Activated CD8-positive, alpha-beta memory T cell treated with anti-CD3 and anti-CD28 coated beads for 1 hour (primary cell): ENCODE results near the gene ABCC5.

Experiments used
- DNase-seq, 2 donors: peaks; one replicate each; pipeline ENCODE4 v3.0.0-alpha.2; 2020; ENCODE audit warnings: low read depth in 1 of 2; ENCODE audit errors: extremely low read depth in 1 of 2

ABCC5 gene

DNA sequence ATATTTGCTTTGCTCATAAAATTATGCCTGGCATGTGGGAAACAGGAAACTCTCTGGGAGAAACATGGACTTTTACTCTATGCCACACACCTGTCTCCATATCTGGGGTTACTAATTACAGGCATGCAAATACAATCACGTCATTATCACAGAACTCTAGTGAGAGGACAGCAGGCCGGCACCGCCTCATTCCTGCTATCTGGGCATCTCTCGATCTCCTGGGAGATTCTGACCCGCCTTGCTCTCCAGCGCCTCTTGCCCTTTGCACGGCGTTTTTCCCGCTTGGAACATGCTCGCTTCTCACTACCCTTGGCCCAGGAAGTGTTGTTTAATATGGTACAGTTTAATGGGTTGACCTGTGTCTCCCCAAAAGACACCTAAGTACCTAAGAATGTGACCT lies 87.6 kb downstream of the ABCC5 start:
- no peak for DNase-seq

DNA sequence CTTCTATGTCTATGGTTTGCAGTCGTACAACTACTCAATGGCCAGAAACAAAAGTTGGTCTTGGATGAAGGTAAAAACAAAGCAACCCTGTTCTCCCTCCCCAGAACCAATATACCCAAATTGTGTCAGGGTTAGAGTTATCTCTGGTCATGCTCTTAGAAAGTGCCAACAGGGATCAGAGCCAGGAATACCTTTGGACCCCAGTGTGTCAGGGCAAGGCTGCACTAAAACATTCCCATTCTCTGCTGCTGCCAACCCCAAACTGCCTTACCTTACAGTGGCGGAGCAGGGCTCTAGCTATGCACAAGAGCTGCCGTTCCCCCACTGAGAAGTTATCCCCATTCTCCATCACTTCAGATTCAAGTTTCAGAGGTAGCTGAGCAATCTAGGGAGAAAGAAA lies 90.6 kb downstream of the ABCC5 start:
- no peak for DNase-seq

DNA sequence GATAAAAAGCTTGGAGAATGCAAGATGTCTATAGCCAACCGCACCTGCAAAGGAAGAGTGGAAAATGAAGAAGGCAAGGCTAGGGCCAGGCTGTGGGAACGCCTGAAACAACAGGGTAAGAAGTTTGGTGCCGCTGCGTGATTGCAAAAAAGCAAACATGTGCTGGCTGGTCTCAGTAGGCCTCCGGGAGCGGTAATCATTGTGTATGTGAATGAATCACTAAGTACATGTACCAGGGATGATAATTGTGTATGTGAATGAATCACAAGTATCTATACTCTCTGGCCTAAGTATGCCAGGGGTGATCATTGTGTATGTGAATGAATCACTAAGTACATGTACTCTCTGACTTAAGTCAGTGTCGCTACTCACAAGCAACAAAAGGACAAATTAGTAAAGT lies 92.7 kb downstream of the ABCC5 start:
- no peak for DNase-seq

DNA sequence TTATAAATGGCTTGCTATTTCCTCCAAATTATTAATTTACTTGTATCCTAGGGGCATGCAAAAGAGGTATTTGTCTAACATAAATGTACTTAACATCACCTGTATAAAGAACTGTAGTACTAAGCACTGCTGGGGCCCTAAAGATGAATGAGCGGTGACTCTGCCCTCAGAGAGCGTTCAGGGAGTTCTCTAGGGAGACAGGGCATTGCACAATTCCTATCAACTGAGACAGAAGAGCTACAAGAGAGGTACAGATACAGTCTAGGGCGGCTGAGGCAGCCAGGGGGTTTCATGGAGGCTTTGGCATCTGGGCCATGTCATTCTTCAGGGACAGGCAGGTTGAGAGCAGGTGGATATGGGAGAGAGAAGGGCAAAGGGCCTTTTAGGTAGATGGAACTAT lies 93.1 kb downstream of the ABCC5 start:
- no peak for DNase-seq

DNA sequence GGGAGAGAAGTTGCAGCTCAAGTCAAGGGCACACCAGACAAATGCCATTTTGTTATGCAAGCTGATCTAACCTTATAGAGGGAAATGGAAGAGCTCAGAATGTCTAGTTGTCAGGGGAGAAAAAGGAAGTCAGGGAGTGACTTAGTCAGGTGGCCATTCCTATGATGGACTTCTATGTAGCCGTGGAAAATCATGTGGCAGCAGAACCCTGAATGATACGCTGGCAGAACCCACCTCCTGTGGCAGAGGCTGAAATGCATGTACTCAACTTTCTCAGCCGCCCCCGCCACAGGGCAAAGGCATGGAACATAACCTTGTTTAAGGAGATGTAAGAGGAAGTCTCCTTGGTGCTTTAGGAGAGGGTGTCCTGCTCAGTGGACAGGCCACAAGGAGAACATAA lies 95.3 kb downstream of the ABCC5 start:
- no peak for DNase-seq

DNA sequence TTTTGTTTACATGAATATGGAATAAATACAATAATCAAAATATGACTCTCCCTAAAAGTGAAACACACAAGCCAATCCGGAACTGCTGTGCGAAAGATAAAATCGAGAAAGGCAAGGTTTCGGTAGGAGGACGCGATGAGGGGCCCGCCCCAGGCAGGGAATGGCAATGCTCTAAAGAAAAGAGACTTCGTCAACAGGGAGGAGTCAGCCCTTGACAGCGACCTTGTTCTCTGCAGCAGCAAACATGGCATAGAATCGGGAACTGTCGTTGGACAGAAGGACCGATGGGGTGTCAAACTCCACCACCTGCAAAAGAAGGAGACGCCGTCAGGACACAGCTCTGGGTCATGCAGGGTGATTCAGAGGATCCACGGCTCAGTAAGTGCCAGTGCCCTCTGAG lies 96.6 kb downstream of the ABCC5 start:
- DNase-seq = no peak

DNA sequence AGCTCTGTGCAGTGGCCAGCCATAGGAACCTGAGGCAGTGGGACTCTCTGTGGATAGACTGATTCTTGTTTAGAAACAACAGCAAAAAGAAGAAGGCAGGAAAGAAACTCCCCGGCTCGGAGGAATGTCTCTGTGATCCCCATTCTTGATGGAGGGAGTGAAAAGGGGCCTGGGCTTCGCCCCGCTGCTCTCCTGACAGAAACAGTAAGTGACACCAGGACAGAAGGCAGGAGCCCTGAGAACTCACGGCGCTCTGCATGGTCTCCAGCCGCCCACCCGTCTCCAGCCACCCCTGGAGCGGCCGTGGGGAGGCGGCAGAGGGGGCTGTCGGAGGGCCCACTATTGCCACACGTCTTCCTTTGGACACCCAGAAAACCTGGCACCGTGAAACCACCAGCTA lies 97.3 kb downstream of the ABCC5 start:
- DNase-seq = no peak

DNA sequence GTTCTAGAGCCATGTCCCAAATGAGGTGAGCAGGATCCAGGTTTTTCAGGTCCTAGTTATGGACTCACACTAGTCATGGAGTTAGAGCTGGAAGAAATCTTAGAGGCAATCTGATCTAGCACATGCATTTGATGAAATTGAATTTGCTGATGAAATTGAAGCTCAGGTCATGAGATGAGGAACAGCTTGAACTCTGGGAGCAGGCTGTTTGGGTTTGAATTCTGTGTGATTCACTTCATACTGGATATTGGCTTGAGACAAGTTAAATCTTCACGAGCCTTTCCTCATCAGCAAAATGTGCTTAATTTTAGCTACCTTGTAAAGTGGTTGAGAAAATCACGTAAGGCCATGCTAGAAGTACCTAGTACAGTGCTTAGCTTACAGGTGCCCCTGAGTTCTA lies 99.5 kb downstream of the ABCC5 start:
- DNase-seq = no peak

DNA sequence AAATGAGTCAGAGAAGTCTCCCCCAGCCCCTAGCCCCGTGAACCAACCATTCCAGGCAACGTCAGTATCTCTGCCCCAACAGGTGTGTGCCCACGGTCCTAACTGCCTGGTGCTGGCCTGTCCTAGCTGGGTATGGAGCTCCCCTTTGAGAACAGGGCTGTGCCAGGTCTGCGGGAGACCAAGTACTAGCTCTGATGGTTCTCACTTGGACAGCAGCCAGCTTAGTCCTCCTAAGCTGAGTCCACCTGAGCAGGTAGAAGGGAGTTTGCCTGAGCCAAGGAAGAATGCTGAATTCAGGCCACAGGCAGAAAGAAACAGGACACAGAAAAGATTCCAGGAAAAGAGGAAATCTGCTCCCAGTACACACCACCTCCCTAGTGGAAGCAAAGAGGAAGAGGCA lies 99.9 kb downstream of the ABCC5 start:
- no peak for DNase-seq

DNA sequence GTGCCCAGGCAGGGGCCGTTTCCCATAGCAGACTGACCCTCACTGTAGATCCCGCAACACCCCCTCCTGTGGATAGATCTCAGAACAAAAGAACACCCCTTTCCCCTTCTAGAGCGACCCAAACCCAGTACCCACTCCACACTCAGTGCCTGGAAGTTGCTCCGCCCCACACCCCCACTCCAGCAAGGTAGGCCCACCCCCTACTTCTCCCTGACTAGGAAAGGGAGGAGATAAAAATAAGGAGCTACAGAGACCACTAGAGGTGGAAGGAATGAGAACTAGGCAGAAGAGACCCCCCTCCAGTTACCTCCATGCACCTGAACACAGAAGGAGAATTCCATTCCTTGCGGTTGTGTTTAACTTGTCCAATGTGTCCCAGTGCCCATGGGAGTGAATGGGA lies 102.8 kb downstream of the ABCC5 start:
- DNase-seq = no peak

DNA sequence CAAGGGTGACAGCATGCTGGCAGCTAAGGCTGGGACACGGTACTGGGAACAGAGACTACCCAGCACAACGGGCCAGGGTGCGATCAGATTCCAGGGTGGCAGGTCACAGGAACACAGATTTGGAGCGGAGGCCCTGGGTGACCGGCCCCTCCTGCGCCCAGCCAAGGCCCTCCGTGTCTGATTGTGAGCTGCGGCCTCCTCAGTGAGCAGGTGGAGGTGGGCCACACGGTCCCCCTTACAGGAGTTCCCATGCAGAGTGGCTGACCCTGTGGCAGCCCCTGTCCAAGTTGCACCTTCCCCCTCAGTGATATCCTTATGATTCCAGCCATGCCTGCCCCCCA lies 104.1 kb downstream of the ABCC5 start:
- no peak for DNase-seq

DNA sequence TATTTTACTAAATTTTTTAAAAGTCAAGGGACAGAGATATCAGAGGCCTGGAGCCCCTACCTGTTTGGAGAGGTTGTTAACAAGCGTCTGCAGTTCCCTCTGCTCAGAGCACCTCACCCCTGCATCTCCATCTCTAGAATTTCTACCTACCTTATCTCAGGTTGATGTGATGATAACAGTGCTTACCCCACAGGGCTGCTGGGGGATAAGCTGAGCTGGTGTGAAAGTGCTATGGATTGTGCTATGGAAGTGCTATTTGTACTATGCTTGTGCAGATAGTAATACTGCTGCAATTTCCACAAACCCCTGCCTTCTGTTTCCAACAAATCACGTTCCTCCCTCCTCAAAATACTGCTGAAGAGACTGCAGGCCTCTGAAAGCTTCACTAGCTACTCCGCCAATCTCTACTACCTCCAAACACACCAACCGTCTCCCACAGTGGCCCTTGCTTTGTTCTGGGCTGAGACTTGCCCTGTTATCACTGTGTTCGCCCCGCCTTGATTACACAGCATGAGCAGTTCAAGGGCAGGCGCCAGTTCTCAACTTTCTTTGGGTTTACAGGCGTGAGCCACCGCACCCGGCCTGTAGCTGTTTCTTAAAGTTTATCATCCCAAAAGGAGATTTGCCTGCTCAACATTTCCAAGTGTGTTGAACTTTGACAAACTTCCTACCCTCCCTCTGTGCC lies 104.6 kb downstream of the ABCC5 start:
- no peak for DNase-seq

DNA sequence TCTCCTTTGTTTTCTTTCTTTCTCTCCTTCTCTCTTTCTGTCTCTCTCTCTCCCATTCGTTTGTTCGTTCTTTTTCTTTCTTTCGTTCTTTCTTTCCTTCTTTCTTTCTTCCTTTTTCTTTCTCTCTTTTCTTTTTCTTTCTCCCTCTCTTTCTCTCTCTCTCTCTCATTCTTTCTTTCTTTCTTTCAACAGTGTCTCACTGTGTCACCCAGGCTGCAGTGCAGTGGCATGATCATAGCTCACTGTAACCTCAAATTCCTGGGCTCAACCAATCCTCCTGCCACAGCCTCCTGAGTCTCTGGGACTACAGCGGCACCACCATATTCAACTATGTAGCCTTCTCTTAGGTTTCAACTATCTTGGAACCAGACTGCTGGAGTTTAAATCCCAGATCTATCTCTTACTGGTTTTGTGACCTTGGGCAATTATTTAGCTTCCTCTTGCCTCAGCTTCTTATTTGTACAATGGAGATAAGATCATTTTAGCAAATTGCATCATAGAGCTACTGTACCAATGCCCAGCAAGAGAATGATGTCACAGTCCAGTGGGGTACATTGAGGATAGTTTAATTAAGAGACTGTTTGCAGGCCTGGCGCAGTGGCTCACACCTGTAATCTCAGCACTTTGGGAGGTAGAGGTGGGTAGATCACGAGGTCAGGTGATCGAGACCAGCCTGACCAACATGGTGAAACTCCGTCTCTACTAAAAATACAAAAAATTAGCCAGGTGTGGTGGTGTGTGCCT lies 105.7 kb downstream of the ABCC5 start:
- no peak for DNase-seq

DNA sequence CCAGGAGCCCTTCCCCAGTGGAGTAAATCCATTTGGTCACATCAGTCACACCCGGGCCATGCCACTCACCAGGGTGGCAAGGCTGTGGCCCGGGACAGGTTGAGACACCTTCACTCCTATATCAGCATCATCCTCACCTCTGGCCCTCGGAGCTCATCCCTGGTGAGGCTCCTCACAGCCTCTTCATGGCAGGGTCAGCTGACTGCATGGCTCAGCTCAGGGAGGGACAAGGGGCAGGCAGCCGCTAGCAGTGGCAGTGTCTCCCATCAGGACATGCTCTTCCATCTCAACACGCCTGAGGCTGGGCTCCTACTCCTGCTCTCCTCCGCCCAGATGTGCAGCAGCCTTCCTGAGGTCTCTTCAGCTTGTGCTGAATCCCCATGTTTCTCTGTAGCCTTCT lies 106.6 kb downstream of the ABCC5 start:
- no peak for DNase-seq

DNA sequence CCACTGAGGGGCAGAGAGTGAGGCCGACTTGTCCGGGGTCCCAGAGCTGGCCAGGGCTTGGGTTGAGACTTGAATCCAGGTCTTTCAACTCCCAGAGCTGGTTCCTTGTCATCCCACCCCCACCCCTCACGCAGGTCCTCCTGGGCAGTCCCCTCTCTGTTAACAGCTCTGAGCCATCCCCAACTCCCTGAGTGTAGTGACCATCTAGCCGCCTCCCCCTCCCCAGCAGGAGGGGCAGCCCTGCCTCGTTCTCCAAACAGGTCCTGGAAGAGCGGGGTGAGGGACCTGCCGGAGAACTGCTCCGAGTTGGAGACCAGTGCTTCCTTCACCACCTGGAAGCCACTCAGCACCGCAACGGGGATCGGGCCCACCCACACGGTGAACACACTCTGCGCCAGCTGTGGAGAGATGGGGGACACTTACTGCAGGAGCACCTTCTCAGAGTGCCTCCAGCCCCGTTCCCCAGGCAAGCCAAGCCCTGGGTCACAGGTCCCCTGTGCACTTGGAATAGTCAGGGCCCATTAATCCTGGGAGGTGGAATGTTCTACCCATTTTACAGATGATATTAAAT lies 108.6 kb downstream of the ABCC5 start:
- DNase-seq = no peak

DNA sequence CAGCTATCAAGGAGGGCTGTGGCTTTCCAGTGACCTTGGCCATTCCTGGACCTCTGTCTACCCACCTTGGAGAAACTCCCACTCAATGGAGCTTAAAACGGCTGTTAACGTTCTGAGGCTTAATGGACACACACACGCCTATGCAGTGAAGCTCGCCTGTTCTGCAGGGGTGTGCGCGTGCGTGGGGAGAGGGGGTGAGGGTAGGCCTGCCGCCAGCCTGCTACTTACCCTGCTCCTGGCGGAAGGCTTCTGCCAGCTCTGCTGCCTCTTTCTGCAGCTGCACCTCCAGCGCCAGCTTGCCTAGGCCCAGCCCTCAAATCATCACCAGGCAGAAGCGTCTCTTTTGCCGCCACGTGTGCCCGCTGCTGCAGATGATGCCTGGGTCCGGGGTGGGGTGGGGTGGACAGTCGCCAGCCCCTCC lies 109.8 kb downstream of the ABCC5 start:
- DNase-seq = no peak

DNA sequence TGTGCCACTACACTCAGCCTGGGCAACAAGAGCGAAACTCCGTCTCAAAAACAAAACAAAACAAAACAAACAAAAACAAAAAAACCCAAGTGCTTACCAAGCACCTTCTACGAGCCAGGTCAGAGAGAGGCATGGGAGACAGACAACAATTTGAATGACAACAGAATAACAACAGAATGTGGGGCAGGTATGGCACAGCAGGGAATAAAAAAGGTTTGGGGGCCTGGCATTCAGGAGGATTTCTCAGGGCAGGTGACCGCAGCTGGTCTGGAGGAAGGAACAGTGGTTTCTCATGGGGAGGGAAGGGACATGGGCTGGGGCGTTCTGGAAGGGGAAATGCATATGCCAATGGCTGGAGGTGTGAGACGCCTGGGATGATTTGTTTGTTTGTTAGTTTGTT lies 110.5 kb downstream of the ABCC5 start:
- no peak for DNase-seq

DNA sequence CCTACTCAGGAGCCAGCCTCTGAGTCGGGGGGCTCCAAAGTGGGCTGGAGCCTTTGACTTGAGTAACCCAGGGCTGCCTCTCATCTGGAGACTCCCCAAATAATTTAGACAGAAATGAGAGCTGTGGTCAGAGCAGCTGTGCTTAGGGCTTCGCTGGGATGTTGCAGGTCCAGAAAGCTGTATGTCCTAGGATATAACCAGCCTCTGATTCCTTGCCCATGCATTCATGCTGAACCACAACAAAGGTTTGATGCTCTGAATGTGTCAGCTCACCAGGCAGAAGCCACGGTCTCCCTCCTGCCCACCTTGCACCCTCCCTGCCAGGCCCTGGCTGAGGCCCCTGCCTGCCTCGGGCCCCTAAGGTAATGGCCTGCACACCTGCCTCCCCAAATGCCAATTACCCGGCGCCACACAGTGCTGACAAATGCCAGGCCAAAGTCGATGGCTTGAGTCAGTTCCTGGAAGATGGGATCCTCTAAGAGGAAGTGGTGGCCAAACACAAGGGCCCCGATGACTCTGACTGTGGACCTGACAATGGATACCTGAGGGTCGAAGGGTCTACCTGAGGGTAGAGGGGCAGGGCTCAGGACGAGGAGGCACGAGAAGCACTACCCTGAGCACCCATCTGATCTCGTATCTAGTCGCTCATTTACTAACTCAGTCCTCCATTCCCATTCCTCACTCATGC lies 111.3 kb downstream of the ABCC5 start:
- no peak for DNase-seq

DNA sequence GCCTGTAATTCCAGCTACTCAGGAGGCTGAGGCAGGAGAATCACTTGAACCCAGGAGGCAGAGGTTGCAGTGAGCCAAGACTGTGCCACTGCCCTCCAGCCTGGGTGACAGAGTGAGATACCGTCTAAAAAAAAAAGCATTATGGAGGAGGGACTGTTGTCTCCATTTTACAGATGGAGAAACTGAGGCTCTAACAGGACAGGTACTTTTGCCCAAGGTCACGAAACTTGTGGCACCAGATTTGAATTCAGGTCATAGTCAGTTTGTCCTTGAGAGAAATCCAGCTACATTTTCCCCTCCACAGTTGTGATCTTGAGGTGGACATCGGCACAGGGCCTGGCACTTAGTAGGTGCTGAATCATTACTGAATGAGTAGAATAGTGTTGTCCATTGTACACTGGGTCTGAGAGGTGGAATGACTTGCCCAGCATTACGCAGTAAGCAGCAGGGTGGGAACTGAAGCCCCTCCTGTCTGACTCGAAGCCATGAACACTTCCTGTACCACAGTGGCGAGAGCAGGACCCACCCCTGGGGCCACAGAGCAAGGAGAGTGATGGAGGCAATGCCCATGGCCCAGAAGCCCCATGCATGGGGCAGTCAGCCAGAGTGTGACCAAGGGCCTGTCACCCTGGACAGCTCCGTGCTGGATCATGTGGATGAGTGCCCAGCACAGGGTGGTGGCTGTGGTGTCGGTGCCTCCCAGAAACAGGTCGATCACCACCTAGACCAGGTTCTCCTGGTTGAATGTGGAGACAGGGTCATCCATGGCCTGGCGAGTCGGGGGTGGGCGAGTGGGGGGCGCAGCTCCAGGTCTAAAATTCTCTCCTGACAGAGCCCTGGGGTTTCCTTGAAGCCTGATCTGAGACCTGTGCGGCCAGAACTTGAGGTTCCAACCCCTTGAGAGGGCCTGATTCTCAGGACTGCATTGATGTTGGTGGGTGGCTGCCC lies 112.6 kb downstream of the ABCC5 start:
- no peak for DNase-seq

DNA sequence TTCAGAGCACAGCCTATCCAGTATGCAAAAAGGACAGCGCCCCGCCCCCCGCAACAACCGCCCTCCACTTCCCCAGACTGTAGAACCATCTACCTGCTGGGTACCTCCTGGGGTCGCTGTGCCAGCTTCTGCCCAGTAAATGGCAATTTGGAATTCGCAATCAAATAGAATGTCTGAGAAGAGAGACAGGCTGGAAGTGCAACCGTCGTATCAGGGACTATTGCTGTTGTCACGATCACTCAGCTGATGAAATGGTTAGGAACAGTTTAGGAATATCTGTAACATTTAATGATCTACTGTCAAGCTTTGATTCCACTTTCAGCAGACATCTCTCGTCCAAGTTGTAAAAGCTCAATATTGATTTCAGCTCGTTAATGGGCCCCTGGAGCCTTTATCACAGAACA lies 119.7 kb downstream of the ABCC5 start:
- no peak for DNase-seq

DNA sequence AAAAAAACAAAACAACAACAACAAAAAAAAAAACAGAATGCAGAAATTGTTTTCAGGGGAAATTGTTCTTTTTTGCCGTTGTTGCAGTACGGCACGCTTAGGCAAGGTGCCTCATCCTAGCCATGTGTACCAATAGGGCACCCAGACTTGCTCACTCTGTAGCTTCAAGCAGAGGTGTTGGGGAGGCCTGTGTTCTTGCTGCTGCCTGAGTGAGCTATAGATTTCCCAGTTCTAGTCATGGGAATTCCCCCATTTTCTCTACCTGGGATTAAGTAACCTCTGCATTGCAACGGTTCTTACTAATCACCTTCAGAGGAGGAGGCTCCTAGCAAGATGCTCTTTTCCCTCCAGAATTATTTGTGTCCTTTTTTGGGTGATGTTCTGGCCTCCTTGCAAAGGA lies 120.1 kb downstream of the ABCC5 start:
- DNase-seq = no peak
